ENCODE data around the gene KIAA1217. TPM values are rescaled to one million over a fixed set of nuclear protein-coding genes. Genes with fewer than 3 reads are reported as not detected.
"Not testable (repeated sequence)": the region's sequence is repeated elsewhere in the genome, so short reads cannot be mapped to it uniquely, and the experiment has no call there.

The KIAA1217 gene
- total and polyA plus RNA-seq, 2 of the 8 experiments (the other 6 are each of a cell fraction or from before 2014, with no cell fraction given) = 4.5 to 15.6 TPM

DNA sequence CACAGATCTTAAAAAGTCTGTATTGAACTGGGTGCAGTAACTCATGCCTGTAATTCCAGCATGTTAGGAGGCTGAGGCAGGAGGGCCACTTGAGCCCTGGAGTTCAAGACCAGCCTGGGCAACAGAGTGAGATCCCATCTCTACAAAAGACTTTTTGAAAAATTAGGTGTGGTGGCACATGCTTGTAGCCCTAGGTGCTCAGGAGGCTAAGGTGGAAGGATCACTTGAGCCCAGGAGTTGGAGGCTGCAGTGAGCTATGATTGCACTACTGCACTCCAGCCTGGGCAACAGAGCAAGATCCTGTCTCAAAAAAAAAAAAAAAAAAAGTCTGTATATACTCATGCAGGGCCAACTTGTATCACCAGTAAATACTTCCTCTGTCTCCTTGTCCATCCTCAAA lies 273.8 kb downstream of the KIAA1217 start:
- CTCF ChIA-PET (ENCODE audit: partially characterized antibody) = interaction anchor here (0.8 to 2.0 kb wide), 6 partner anchors 14 to 281 kb away, joined by 3 to 4 read pairs (median 4); no protein-coding TSS in a partner anchor
- TF ChIP-seq KDM1A (IDR thresholded peaks at IDR 0.05; ENCODE audit: borderline replicate concordance, low read length) = peak; percentile 22; the same call in 1 of the 2 replicates
- H2BK15ac ChIP-seq (ENCODE audit: low read length); H3K79me2 ChIP-seq (ENCODE audit: control insufficient read depth in 1 of 2, insufficient read depth in 2 of 2, low read length in 2 of 2); H3K14ac ChIP-seq (ENCODE audit: insufficient read length); H4K91ac ChIP-seq (replicated peaks; ENCODE audit: insufficient read length, low read length); H2AFZ ChIP-seq (ENCODE audit: low read length); H3K4me1 ChIP-seq (replicated peaks in 1 of 4; ENCODE audit: control insufficient read depth in 3 of 4, insufficient read depth in 4 of 4, low read length in 3 of 4); H2BK20ac ChIP-seq (ENCODE audit: low read length); H3K56ac ChIP-seq (replicated peaks; ENCODE audit: insufficient read length, low read depth, low read length); H3K4me3 ChIP-seq (ENCODE audit: extremely low read depth in 1 of 4, insufficient read depth in 2 of 4, low read depth in 3 of 4, low read length in 4 of 4); H3K27ac ChIP-seq (ENCODE audit: low read depth, low read length); H3K36me3 ChIP-seq (ENCODE audit: control insufficient read depth in 2 of 4, insufficient read depth in 4 of 4, low read length in 3 of 4); H3K18ac ChIP-seq (ENCODE audit: extremely low read depth, low read length); H2AK5ac ChIP-seq (ENCODE audit: low read depth, low read length); FAIRE-seq; H3K79me1 ChIP-seq (ENCODE audit: low read depth, low read length); H3K4ac ChIP-seq (replicated peaks; ENCODE audit: insufficient read length, low read depth, low read length); H4K20me1 ChIP-seq (replicated peaks in 1 of 2; ENCODE audit: control insufficient read depth in 1 of 2, insufficient read depth in 2 of 2, low read length in 2 of 2); H3K27me3 ChIP-seq (replicated peaks in 1 of 4; ENCODE audit: control insufficient read depth in 3 of 4, extremely low read depth in 1 of 4, insufficient read depth in 3 of 4, low read length in 3 of 4); H3K23me2 ChIP-seq (ENCODE audit: low read depth, low read length); H3K23ac ChIP-seq (ENCODE audit: insufficient read length); DNase-seq (ENCODE audit: low read depth in 1 of 2, low spot score in 2 of 2); H3K4me2 ChIP-seq (ENCODE audit: insufficient read depth in 1 of 2, low read depth in 2 of 2, low read length in 2 of 2); H2BK120ac ChIP-seq (replicated peaks; ENCODE audit: low read depth, low read length); H3K9me3 ChIP-seq (ENCODE audit: insufficient read depth in 2 of 2, low read depth in 1 of 2, low read length in 1 of 2); H4K5ac ChIP-seq (ENCODE audit: insufficient read length, low read depth, low read length); H3K9ac ChIP-seq (replicated peaks in 1 of 4; ENCODE audit: extremely low read depth in 1 of 4, low read depth in 3 of 4, low read length in 3 of 4); H2BK5ac ChIP-seq (ENCODE audit: low read depth, low read length); H2BK12ac ChIP-seq (ENCODE audit: low read depth, low read length); H4K8ac ChIP-seq (ENCODE audit: extremely low read depth, insufficient read depth, low read length): not testable (repeated sequence)
- POLR2A ChIA-PET (ENCODE audit: partially characterized antibody) = interaction anchor here (1.6 kb wide), 1 partner anchor 10 kb away, joined by 5 read pairs; no protein-coding TSS in a partner anchor

Measured in H1 (cell line).